ENCODE results near the gene POLR3B. TPM values are rescaled to one million over a fixed set of nuclear protein-coding genes. Genes with fewer than 3 reads are reported as not detected.

POLR3B gene
- total RNA-seq, 1 donor, result 11.9 TPM

- Histone ChIP-seq H3K9me3 (ENCODE audit: low read depth, low read length) (no peaks in the 10 kb centered on the region), H2AFZ (ENCODE audit: low read length) (no peak overlapping the region), H3K4me2 (ENCODE audit: insufficient read depth, low read length) (no peak overlapping the region), H3K27ac (ENCODE audit: low read depth, low read length) (no peak overlapping the region), H4K20me1 (ENCODE audit: insufficient read depth, low read length) (no peaks in the 10 kb centered on the region), H3K4me1 (ENCODE audit: insufficient read depth, low read length) (no peaks in the 10 kb centered on the region), H3K4me3 (ENCODE audit: insufficient read depth, low read length) (no peak overlapping the region), H3K27me3 (ENCODE audit: insufficient read depth, low read length) (no peaks in the 10 kb centered on the region), H3K36me3 (ENCODE audit: insufficient read depth, low read length) (peaks cover 5% of the 10 kb centered on the region), H3K79me2 (ENCODE audit: insufficient read depth, low read length) (no peaks in the 10 kb centered on the region)
- no peak for DNase-seq (ENCODE audit: insufficient read length, low spot score, missing footprints)
- TF ChIP-seq CTCF (IDR thresholded peaks at IDR 0.05; ENCODE audit: extremely low read depth, low read depth, low read length), result no peak
These were observed 137.9 kb downstream of the POLR3B start for GRCh38 chr12:106495354-106495965.

- peaks cover 10% of the 10 kb centered on the region for H3K36me3 ChIP-seq (ENCODE audit: insufficient read depth, low read length)
- H3K4me3 ChIP-seq (ENCODE audit: insufficient read depth, low read length), result no peak overlapping the region
- H3K79me2 ChIP-seq (ENCODE audit: insufficient read depth, low read length), result no peaks in the 10 kb centered on the region
- no peaks in the 10 kb centered on the region for H3K9me3 ChIP-seq (ENCODE audit: low read depth, low read length)
- H3K27ac ChIP-seq (ENCODE audit: low read depth, low read length), result no peak overlapping the region
- H2AFZ ChIP-seq (ENCODE audit: low read length), result peak overlapping the region; percentile 34
- H3K4me2 ChIP-seq (ENCODE audit: insufficient read depth, low read length), result no peak overlapping the region
- no peak for TF ChIP-seq CTCF (IDR thresholded peaks at IDR 0.05; ENCODE audit: extremely low read depth, low read depth, low read length)
- no peaks in the 10 kb centered on the region for H3K27me3 ChIP-seq (ENCODE audit: insufficient read depth, low read length)
- no peak for DNase-seq (ENCODE audit: insufficient read length, low spot score, missing footprints)
- H4K20me1 ChIP-seq (ENCODE audit: insufficient read depth, low read length), result no peaks in the 10 kb centered on the region
- no peaks in the 10 kb centered on the region for H3K4me1 ChIP-seq (ENCODE audit: insufficient read depth, low read length)
These were observed 140.5 kb downstream of the POLR3B start for GRCh38 chr12:106498056-106498455.

GRCh38 chr12:106499628-106500027 lies 142.1 kb downstream of the POLR3B start:
- Histone ChIP-seq H3K79me2 (ENCODE audit: insufficient read depth, low read length) (no peaks in the 10 kb centered on the region), H2AFZ (ENCODE audit: low read length) (no peak overlapping the region)
- TF ChIP-seq CTCF (IDR thresholded peaks at IDR 0.05; ENCODE audit: extremely low read depth, low read depth, low read length), result no peak

GRCh38 chr12:106506691-106507090 lies 149.1 kb downstream of the POLR3B start:
- Histone ChIP-seq H3K27me3 (ENCODE audit: insufficient read depth, low read length) (no peaks in the 10 kb centered on the region), H3K9me3 (ENCODE audit: low read depth, low read length) (no peaks in the 10 kb centered on the region), H4K20me1 (ENCODE audit: insufficient read depth, low read length) (no peaks in the 10 kb centered on the region), H3K4me1 (ENCODE audit: insufficient read depth, low read length) (no peaks in the 10 kb centered on the region), H3K4me2 (ENCODE audit: insufficient read depth, low read length) (no peak overlapping the region), H3K27ac (ENCODE audit: low read depth, low read length) (no peak overlapping the region), H2AFZ (ENCODE audit: low read length) (no peak overlapping the region), H3K36me3 (ENCODE audit: insufficient read depth, low read length) (peaks cover 15% of the 10 kb centered on the region), H3K79me2 (ENCODE audit: insufficient read depth, low read length) (no peaks in the 10 kb centered on the region), H3K4me3 (ENCODE audit: insufficient read depth, low read length) (no peak overlapping the region)
- no peak for TF ChIP-seq CTCF (IDR thresholded peaks at IDR 0.05; ENCODE audit: extremely low read depth, low read depth, low read length)
- DNase-seq (ENCODE audit: insufficient read length, low spot score, missing footprints), result no peak

More at GRCh38 chr12:106499628-106500027, 142.1 kb downstream of the POLR3B start:
- Histone ChIP-seq H3K27ac (ENCODE audit: low read depth, low read length) (no peak overlapping the region), H3K4me1 (ENCODE audit: insufficient read depth, low read length) (no peaks in the 10 kb centered on the region), H3K4me2 (ENCODE audit: insufficient read depth, low read length) (no peak overlapping the region), H3K36me3 (ENCODE audit: insufficient read depth, low read length) (peaks cover 10% of the 10 kb centered on the region), H4K20me1 (ENCODE audit: insufficient read depth, low read length) (no peaks in the 10 kb centered on the region), H3K4me3 (ENCODE audit: insufficient read depth, low read length) (no peak overlapping the region), H3K27me3 (ENCODE audit: insufficient read depth, low read length) (no peaks in the 10 kb centered on the region), H3K9me3 (ENCODE audit: low read depth, low read length) (no peaks in the 10 kb centered on the region)
- DNase-seq (ENCODE audit: insufficient read length, low spot score, missing footprints), result no peak
